ENCODE results near the gene CTSH. TPM values are rescaled to one million over a fixed set of nuclear protein-coding genes. Genes with fewer than 3 reads are reported as not detected.

Gene CTSH
- total RNA-seq, 1 donor from 2014 or later = 5.7 TPM

GRCh38 chr15:78873793-78874765 lies 70.8 kb downstream of the CTSH start:
- peaks cover 63% of the 10 kb centered on the region for H3K79me2 ChIP-seq (ENCODE audit: insufficient read depth, low read length)
- H2AFZ ChIP-seq (ENCODE audit: low read depth, low read length) = no peak overlapping the region
- Mint-ChIP-seq H3K27me3 (ENCODE audit: low read depth, unreplicated experiment) (no peaks in the 10 kb centered on the region), H3K27ac (ENCODE audit: unreplicated experiment) (peak overlapping the region; percentile 100), H3K36me3 (ENCODE audit: low read depth, unreplicated experiment) (peaks cover 3% of the 10 kb centered on the region), H3K4me3 (ENCODE audit: unreplicated experiment) (peak overlapping the region; percentile 99), H3K4me1 (ENCODE audit: low read depth, unreplicated experiment) (peaks cover 22% of the 10 kb centered on the region), H3K9me3 (ENCODE audit: unreplicated experiment) (no peaks in the 10 kb centered on the region)
- H3K4me1 ChIP-seq (ENCODE audit: insufficient read depth, low read length) = peaks cover 29% of the 10 kb centered on the region
- H3K4me2 ChIP-seq (ENCODE audit: low read length) = peak overlapping the region; percentile 84
- peak overlapping the region; percentile 95 for H3K4me3 ChIP-seq (ENCODE audit: insufficient read depth, low read depth, low read length)
- peak; percentile 6 for DNase-seq (ENCODE audit: low read depth)
- peaks cover 56% of the 10 kb centered on the region for H4K20me1 ChIP-seq (ENCODE audit: insufficient read depth, low read length)
- H3K9me3 ChIP-seq (ENCODE audit: insufficient read depth, low read depth, low read length) = no peaks in the 10 kb centered on the region
- FAIRE-seq = no peak
- peak overlapping the region; percentile 100 for H3K9ac ChIP-seq (ENCODE audit: low read length)
- TF ChIP-seq EZH2 (IDR thresholded peaks at IDR 0.05; ENCODE audit: insufficient read depth, low read length) = no peak
- TF ChIP-seq CTCF (IDR thresholded peaks at IDR 0.05; ENCODE audit: insufficient read depth, low read depth, low read length) = peak; percentile 2
- peak overlapping the region; percentile 100 for H3K27ac ChIP-seq (ENCODE audit: low read depth, low read length)
- no peaks in the 10 kb centered on the region for H3K36me3 ChIP-seq (ENCODE audit: insufficient read depth, low read length)
- H3K27me3 ChIP-seq (ENCODE audit: insufficient read depth, low read length) = no peaks in the 10 kb centered on the region

GRCh38 chr15:78872972-78873792 lies 71.7 kb downstream of the CTSH start:
- Mint-ChIP-seq H3K27me3 (ENCODE audit: low read depth, unreplicated experiment) (no peaks in the 10 kb centered on the region), H3K9me3 (ENCODE audit: unreplicated experiment) (no peaks in the 10 kb centered on the region)

More at GRCh38 chr15:78872972-78873792, 71.7 kb downstream of the CTSH start:
- Histone ChIP-seq H3K27ac (ENCODE audit: low read depth, low read length) (peak overlapping the region; percentile 100), H3K27me3 (ENCODE audit: insufficient read depth, low read length) (no peaks in the 10 kb centered on the region), H3K9ac (ENCODE audit: low read length) (peak overlapping the region; percentile 100), H4K20me1 (ENCODE audit: insufficient read depth, low read length) (peaks cover 47% of the 10 kb centered on the region), H3K4me2 (ENCODE audit: low read length) (peak overlapping the region; percentile 84), H3K4me1 (ENCODE audit: insufficient read depth, low read length) (peaks cover 28% of the 10 kb centered on the region), H3K9me3 (ENCODE audit: insufficient read depth, low read depth, low read length) (no peaks in the 10 kb centered on the region), H3K36me3 (ENCODE audit: insufficient read depth, low read length) (no peaks in the 10 kb centered on the region), H3K4me3 (ENCODE audit: insufficient read depth, low read depth, low read length) (peak overlapping the region; percentile 95), H3K79me2 (ENCODE audit: insufficient read depth, low read length) (peaks cover 54% of the 10 kb centered on the region), H2AFZ (ENCODE audit: low read depth, low read length) (peak overlapping the region; percentile 39)
- Mint-ChIP-seq H3K4me3 (ENCODE audit: unreplicated experiment) (peak overlapping the region; percentile 99), H3K4me1 (ENCODE audit: low read depth, unreplicated experiment) (peaks cover 15% of the 10 kb centered on the region), H3K27ac (ENCODE audit: unreplicated experiment) (peak overlapping the region; percentile 100), H3K36me3 (ENCODE audit: low read depth, unreplicated experiment) (peaks cover 3% of the 10 kb centered on the region)
- peak; percentile 79 for DNase-seq (ENCODE audit: low read depth)
- TF ChIP-seq EZH2 (IDR thresholded peaks at IDR 0.05; ENCODE audit: insufficient read depth, low read length) = no peak
- TF ChIP-seq CTCF (IDR thresholded peaks at IDR 0.05; ENCODE audit: insufficient read depth, low read depth, low read length) = peak; percentile 21
- no peak for FAIRE-seq

Data from astrocyte (in vitro differentiated cells and primary cell).